ENCODE data around the gene L1CAM.

The L1CAM gene

GRCh38 chrX:153876112-153876491 lies 9.9 kb downstream of the L1CAM start:
- DNase-seq: no peak

DNA sequence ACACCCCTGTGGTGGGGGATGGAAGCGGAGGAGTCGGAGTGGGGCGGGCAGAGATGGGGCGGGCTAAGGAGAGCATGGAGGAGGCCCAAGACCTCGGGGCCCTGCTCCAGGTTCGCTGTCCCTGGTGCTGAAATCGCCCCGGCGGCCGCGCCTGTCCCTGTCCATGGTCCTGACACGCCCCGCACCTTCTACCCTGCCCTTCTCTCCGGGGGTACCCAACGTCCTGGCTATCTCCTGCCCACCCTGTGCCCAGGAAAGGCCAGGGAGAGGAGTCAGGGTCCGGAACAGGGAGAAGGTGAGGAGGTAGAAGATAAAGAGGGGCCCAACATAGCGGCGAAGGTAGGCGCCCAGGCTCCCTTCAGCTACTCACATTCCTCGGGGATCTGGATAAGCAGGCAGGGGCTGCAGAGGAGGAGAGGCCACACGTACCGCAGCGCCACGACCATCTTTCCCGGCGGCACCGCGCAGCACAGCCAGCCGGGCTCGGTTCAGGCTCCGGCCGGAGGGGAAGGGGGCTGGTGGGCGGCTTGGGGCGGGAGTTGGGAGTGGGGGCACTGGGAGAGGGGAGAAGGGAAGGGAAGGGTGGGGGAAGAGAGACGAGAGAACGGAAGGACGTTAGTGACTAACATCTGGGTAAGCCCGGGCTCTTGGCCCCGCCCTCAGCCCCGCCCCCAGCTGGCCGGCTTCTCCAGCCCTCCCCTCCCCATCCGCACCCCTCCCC lies 10.4 kb downstream of the L1CAM start:
- DNase-seq: peak; percentile 88

GRCh38 chrX:153874366-153875125 lies 11.4 kb downstream of the L1CAM start:
- DNase-seq: no peak

- no peak for DNase-seq
Observed at GRCh38 chrX:153874085-153874365, 11.9 kb downstream of the L1CAM start.

DNA sequence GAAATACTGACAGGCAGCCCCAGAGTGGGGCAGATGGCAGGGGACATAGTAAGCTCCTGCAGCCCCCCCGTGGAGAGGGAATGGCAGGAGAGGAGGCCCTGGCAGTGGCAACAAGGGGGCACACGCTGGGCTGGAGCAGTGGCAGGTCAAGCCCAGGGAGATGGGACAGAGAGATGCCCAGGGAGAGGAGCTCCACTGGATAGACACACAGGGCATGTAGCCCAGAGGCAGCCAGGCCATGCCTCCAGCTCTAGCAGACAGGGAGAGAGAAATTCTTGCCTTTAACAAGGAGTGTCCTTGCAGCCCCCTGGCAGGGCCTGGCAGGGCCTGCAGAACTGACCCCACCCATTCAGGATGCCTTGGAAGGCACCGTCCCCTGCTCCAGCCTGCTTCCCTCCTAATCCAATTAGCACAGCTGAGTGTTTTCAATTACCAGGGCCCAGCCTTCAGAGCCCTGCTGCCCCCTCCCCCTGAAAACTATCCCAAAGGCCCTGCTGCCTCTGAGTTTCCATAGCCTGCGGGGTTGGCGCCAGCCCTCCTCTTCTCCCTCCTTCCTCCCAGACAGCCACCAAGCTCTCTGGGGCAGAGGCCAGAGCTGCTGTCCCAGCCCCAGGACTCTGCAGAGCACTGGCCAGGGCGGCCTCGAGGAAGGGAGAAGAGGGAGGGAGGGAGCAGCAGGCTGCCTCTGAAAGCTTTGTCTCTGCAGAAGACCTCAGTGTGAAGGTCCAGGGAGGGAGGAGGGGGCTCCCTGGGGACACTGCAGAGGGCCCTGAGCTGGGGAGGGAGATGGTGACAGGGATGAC lies 12.5 kb downstream of the L1CAM start:
- DNase-seq: no peak

GRCh38 chrX:153871946-153872878 lies 13.8 kb downstream of the L1CAM start:
- DNase-seq: no peak

GRCh38 chrX:153871451-153871850 lies 14.5 kb downstream of the L1CAM start:
- DNase-seq: no peak

DNA sequence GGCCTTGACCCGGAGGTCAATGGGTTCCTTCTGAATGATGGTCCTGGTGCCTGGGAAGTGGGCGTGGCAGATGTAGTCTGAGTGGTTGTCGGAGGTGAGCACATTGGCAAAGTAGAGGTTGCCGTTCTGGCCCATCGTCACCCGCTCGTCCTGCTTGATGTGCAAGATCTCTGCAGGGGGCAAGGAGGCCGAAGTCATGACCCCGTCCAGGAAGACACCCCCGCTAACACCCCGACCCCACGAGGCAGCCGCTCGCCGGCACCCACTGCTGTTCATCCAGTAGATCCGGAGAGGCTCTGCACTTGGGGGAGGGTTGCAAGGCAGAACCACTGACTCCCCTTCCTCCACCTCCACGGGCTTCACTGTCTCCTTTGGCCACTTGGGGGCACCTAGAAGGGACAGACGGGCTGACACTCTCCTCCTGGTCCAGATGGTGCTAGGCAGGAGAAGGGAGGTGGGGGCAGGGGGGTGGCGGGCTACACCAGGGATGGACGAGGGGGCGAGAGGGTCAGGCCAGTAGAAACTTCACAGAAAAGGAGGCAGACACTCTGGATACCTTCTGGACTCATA lies 15.1 kb downstream of the L1CAM start:
- peak; percentile 37 for DNase-seq

DNA sequence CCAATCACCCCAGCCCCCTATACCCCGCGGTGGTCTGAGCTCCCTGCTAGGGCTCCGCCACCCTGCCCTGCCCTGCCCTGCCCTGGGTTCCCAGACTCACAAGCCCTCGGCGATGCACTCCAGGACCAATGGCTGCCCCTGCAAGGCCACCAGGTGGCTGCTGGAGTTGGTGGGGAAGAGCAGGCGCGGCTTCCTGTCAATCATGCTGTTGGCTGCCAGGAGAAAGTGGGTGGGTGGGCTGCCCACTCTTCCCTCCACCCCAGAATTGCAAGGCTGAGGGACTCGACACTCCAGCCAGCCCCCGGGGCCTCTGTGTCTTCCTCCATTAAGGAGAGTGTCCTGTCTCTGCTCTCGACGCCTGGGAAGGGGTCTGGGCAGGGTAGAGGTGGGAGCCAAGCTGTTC lies 15.7 kb downstream of the L1CAM start:
- peak; percentile 30 for DNase-seq

GRCh38 chrX:153869473-153870287 lies 16.3 kb downstream of the L1CAM start:
- DNase-seq: no peak

- DNase-seq: peak; percentile 9
Observed at GRCh38 chrX:153868576-153869472, 17.1 kb downstream of the L1CAM start.

- DNase-seq: no peak
Observed at GRCh38 chrX:153867671-153868070, 18.3 kb downstream of the L1CAM start.

GRCh38 chrX:153867139-153867538 lies 18.8 kb downstream of the L1CAM start:
- DNase-seq: no peak

DNA sequence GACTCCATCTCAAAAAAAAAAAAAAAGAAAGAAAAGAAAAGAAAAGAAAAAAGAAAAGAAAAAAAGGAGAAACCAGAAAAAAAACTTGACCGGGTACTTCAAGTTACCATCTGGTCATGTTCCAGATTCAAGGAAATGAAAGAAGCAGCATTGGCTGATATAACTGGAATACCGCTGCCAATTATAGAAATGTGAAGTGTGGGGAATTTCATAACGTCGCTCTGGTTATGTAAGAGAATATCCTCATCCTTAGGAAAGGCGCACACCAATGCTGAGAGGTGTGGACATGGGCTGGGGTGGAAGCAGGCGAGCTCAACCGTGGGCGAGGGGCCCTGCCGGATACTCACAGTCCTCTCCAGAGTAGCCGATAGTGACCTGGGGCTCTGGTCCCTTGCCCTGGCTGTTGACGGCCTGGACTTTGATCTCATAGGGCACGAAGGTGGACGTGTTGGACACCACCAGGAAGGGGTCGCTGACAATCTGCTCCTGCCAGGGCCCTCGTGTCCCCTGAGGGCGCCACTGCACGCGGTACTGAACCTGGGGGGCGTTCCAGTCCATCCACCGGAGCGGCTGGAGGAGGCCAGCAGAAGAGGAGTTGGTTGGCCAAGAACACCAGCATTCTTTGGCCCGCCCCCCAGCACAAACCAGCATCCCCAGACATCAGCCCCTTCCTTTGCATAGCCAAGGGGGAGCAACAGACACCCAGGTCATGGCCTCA lies 19.5 kb downstream of the L1CAM start:
- DNase-seq: no peak

- DNase-seq: no peak
Observed at GRCh38 chrX:153865685-153866084, 20.3 kb downstream of the L1CAM start.

GRCh38 chrX:153865321-153865580 lies 20.7 kb downstream of the L1CAM start:
- no peak for DNase-seq

DNA sequence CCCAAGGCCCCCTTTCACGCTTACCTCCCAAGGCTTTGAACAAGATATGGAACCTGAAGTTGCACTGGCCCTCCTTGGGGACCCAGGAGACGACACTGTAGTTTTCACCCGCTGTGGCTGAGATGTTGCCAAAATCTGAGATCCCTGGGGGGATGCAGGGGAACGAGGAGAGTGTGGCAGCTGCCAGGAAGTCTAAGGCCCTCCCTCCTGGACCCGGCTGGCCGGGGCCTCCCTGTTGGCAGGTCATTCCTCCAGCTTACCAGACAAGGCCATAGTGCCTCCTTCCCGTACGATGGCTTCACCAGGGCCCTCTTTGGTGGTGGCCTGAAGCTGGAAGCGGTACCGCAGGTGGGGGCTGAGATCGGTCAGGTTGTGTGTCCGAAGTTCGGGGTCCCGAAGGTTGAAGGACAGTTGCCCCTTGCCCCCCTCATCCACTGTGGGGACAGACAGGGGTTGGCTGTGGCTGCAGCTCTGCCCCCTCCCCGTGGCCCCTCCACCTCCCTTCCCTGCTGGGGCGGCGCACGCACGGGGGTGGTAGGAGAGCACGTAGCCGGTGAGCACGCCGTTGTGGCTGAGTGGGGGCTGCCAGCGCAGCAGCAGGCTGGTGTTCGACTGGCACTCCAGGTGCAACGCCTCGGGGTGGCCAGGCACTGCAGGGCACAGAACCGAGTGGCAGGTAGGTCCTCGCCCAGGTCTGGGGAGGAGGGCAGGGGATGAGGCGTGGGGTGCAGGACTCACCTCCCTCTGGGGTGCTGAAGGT lies 21.2 kb downstream of the L1CAM start:
- DNase-seq: no peak

DNA sequence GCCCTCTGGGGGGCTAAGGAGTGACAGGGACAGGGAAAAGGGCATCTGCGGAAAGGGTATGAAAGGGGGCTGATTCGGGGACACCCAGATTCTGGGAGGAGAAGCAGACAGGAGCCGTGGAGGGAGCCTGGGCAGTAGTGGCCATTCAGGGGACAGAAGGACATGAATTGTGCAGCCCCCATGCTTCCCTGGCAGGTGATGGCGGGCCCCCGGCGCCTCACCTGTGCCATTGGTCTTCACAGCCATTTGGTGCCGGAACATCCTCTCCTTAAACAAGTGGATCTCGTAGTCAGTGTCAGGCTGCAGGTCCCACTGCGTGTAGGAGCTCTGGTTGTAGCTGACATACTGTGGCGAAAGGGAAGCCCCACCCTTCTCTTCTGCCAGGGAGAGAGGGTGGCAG lies 21.9 kb downstream of the L1CAM start:
- DNase-seq: no peak

Measured in activated effector memory CD4-positive, alpha-beta T cell treated with anti-CD3 and anti-CD28 coated beads, Interleukin-2, amount 50 U/mL, for 16 hours (primary cell).